B cell (primary cell): ENCODE measurements around the gene HEG1. TPM values are rescaled to one million over a fixed set of nuclear protein-coding genes. Genes with fewer than 3 reads are reported as not detected.

Experiments
- ATAC-seq: fragments of 200-7000 bp; cut with Tn5 transposase; one replicate; pipeline ENCODE4 v1.10.0; 2021; ENCODE audit warnings: low read depth, mild to moderate bottlenecking, moderate number of reproducible peaks, moderate library complexity
- CTCF ChIA-PET: fragments of 350-600 bp; sonication (Branson Sonifier 250); formaldehyde crosslinking; loops from one replicate; lab custom pipeline; 2021; ENCODE audit warnings: antibody characterized with exemption, inconsistent platforms; lab: Charles Lee
- POLR2A ChIA-PET: fragments of 350-600 bp; sonication (Branson Sonifier 250); formaldehyde crosslinking; loops from one replicate; lab custom pipeline; 2021; ENCODE audit warnings: antibody characterized with exemption; lab: Charles Lee
- DNase-seq: peaks from one replicate; pipeline ENCODE4 v3.0.0; 2013
- H2AFZ ChIP-seq: 2 replicates; pipeline ENCODE4 v1.6.1; 2012; ENCODE audit warnings: mild to moderate bottlenecking, low read depth, low read length; ENCODE audit not compliant: insufficient read depth, poor library complexity, severe bottlenecking
- H3K27ac ChIP-seq, 2 donors: 1 replicate in 1 of 2; 2 replicates in 1 of 2; pipeline ENCODE4 v1.5.1; 2012 to 2013; ENCODE audit warnings: low read length in 2 of 2, mild to moderate bottlenecking in 2 of 2, moderate library complexity in 1 of 2
- H3K27me3 ChIP-seq, 4 experiments: fragments of 200-600 bp in 1 of 4; sonication (generic) in 1 of 4; replicated peaks in 1 of 4; 1 replicate in 2 of 4; 2 replicates in 2 of 4; pipeline versions ENCODE4 v1.6.1 to v1.7.0; 2013 to 2016; ENCODE audit warnings: low read length in 3 of 4, mild to moderate bottlenecking in 2 of 4, mixed read lengths in 1 of 4, moderate library complexity in 1 of 4; ENCODE audit not compliant: insufficient read depth in 4 of 4, control insufficient read depth in 3 of 4; ENCODE audit errors: control extremely low read depth in 1 of 4
- H3K36me3 ChIP-seq, 2 experiments: replicated peaks in 1 of 2; 1 replicate in 1 of 2; 2 replicates in 1 of 2; pipeline versions ENCODE4 v1.6.1 to v1.7.1; 2013; ENCODE audit warnings: low read length in 1 of 2; ENCODE audit not compliant: insufficient read depth in 2 of 2, control insufficient read depth in 1 of 2; ENCODE audit errors: control extremely low read depth in 1 of 2, extremely low read depth in 1 of 2
- H3K4me1 ChIP-seq, 2 donors: fragments of 200-600 bp in 1 of 2; sonication (generic) in 1 of 2; 1 replicate in 1 of 2; 2 replicates in 1 of 2; pipeline versions ENCODE4 v1.5.1 to v1.6.1; 2013 to 2017; ENCODE audit warnings: low read length in 2 of 2; ENCODE audit not compliant: control insufficient read depth in 2 of 2, insufficient read depth in 2 of 2
- H3K4me2 ChIP-seq: replicated peaks from 2 replicates; pipeline ENCODE3; 2012; ENCODE audit warnings: mild to moderate bottlenecking, low read depth, low read length; ENCODE audit not compliant: poor library complexity, severe bottlenecking
- H3K4me3 ChIP-seq, 5 experiments: fragments of 200-600 bp in 1 of 5; sonication (generic) in 1 of 5; 1 replicate in 3 of 5; 2 replicates in 2 of 5; pipeline versions ENCODE4 v1.5.1 to v1.7.0; 2011 to 2016; ENCODE audit warnings: low read length in 4 of 5, mild to moderate bottlenecking in 4 of 5, low read depth in 2 of 5, control low read depth in 1 of 5, moderate library complexity in 1 of 5; ENCODE audit not compliant: insufficient read depth in 1 of 5; ENCODE audit errors: control extremely low read depth in 1 of 5, extremely low read depth in 1 of 5
- H3K79me2 ChIP-seq: fragments of 200-600 bp; sonication (generic); one replicate; pipeline ENCODE4 v1.6.0; 2016; ENCODE audit warnings: low read length; ENCODE audit not compliant: control insufficient read depth, insufficient read depth
- H3K9ac ChIP-seq: fragments of 200-600 bp; sonication (generic); 2 replicates; pipeline ENCODE4 v1.6.1; 2017; ENCODE audit warnings: mild to moderate bottlenecking, low read length, moderate library complexity
- H3K9me3 ChIP-seq, 3 donors: one replicate each; pipeline versions ENCODE4 v1.6.1 to v1.7.1; 2013; ENCODE audit warnings: low read length in 2 of 3; ENCODE audit not compliant: control insufficient read depth in 2 of 3, insufficient read depth in 1 of 3; ENCODE audit errors: control extremely low read depth in 1 of 3
- H4K20me1 ChIP-seq: 2 replicates; pipeline ENCODE4 v1.6.0; 2012; ENCODE audit warnings: mild to moderate bottlenecking, low read length; ENCODE audit not compliant: insufficient read depth, control insufficient read depth, poor library complexity, severe bottlenecking
- H3K27ac Mint-ChIP-seq: one replicate; pipeline ENCODE4 v1.8.0; 2021; ENCODE audit warnings: mixed read lengths
- H3K27me3 Mint-ChIP-seq: one replicate; pipeline ENCODE4 v1.8.0; 2021; ENCODE audit warnings: mixed read lengths
- H3K4me1 Mint-ChIP-seq: one replicate; pipeline ENCODE4 v1.8.0; 2021; ENCODE audit warnings: mixed read lengths
- H3K4me3 Mint-ChIP-seq: one replicate; pipeline ENCODE4 v1.8.0; 2021; ENCODE audit warnings: mixed read lengths
- H3K9me3 Mint-ChIP-seq: one replicate; pipeline ENCODE4 v1.8.0; 2022; ENCODE audit warnings: mixed read lengths; ENCODE audit not compliant: insufficient read depth
- EZH2 ChIP-seq: IDR thresholded peaks from 2 replicates; pipeline ENCODE4 v1.6.1; 2012; ENCODE audit warnings: borderline replicate concordance, low read depth, mild to moderate bottlenecking, moderate library complexity, low read length; ENCODE audit not compliant: insufficient read depth, poor library complexity, severe bottlenecking
- WGBS: methylation state at CpG from one replicate; pipeline ENCODE4 v1.1.5; 2013; ENCODE audit warnings: missing lambda C conversion rate; ENCODE audit not compliant: insufficient coverage; 5-methylcytosine and 5-hydroxymethylcytosine counted together
- intact Hi-C: fragments of 100-400 bp; cut with micrococcal nuclease; formaldehyde crosslinking; loops from one replicate; pipeline ENCODE4 v1.10.0; 2022
- polyA plus RNA-seq: library from polyadenylated mRNA; depleted of rRNA; stranded (reverse); fragments of >200 nt; gene quantifications from 2 replicates; pipeline ENCODE4 v1.2.3, GENCODE V29; 2012
- total RNA-seq, 2 donors: library from RNA; stranded (reverse); fragments of 120-200 nt in 1 of 2; gene quantifications; 1 replicate in 1 of 2; 2 replicates in 1 of 2; pipeline versions ENCODE4 v1.2.3 to v1.2.4, GENCODE V29; 2013 to 2022
- TF ChIP-seq, protein P1 (sequence below): fragments of 200-600 bp; IDR thresholded peaks from one replicate; pipeline ENCODE4 v1.8.0; 2022; ENCODE audit warnings: antibody characterized with exemption, mild to moderate bottlenecking

Gene HEG1
- total and polyA plus RNA-seq, 2 donors (not counting 1 experiment from before 2014, with no cell fraction given) = 5.1 to 9.2 TPM

DNA sequence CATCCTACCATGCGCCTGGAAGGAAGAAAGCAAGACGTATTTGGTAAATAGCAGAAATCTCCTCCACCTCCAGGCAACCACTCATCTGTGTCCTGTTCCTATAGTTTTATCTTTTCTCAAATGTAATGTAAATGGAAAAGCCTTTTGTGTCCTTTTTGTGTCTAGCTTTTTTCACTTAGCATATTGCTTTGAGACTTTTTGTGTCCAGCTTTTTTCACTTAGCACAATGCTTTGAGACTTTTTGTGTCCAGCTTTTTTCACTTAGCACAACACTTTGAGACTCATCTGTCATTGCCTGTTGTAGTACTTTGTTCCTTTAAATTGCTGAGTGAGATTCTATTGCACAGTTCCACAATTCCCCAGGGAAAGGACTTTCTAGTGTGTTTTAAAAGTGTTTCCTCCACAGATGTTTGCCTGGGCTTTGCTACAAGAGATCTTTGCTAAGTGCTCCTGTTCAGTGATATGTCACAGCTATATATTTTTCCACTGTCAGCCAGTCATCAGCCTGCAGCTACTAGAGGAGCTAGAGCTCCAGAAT, 93.3 kb downstream of the HEG1 start:
- H3K79me2 ChIP-seq = no peaks in the 10 kb centered on the region
- no peak overlapping the region for H2AFZ ChIP-seq
- DNase-seq = no peak
- H3K4me2 ChIP-seq = no peak overlapping the region
- H3K27ac ChIP-seq = no peak overlapping the region
- no peaks in the 10 kb centered on the region for H4K20me1 ChIP-seq
- Mint-ChIP-seq H3K4me1 (peaks cover 5% of the 10 kb centered on the region), H3K27ac (no peak overlapping the region), H3K27me3 (peaks cover 6% of the 10 kb centered on the region), H3K4me3 (no peak overlapping the region), H3K9me3 (no peaks in the 10 kb centered on the region)
- CTCF ChIA-PET = no interaction called here
- TF ChIP-seq, protein P1, sequence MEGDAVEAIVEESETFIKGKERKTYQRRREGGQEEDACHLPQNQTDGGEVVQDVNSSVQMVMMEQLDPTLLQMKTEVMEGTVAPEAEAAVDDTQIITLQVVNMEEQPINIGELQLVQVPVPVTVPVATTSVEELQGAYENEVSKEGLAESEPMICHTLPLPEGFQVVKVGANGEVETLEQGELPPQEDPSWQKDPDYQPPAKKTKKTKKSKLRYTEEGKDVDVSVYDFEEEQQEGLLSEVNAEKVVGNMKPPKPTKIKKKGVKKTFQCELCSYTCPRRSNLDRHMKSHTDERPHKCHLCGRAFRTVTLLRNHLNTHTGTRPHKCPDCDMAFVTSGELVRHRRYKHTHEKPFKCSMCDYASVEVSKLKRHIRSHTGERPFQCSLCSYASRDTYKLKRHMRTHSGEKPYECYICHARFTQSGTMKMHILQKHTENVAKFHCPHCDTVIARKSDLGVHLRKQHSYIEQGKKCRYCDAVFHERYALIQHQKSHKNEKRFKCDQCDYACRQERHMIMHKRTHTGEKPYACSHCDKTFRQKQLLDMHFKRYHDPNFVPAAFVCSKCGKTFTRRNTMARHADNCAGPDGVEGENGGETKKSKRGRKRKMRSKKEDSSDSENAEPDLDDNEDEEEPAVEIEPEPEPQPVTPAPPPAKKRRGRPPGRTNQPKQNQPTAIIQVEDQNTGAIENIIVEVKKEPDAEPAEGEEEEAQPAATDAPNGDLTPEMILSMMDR = no peak
- TF ChIP-seq EZH2 = no peak
- POLR2A ChIA-PET = no interaction called here
- H3K36me3 ChIP-seq = no peaks in the 10 kb centered on the region
- no peak overlapping the region for H3K4me3 ChIP-seq
- no peaks in the 10 kb centered on the region for H3K4me1 ChIP-seq
- no CpG with 5 or more reads among the region's 2 CpGs for WGBS
- intact Hi-C loops = no loop called here
- no peak for ATAC-seq
- no peak overlapping the region for H3K9ac ChIP-seq
- peaks cover 0 to 3% (median 0%) of the 10 kb centered on the region in 4 experiments for H3K27me3 ChIP-seq
- no peaks in the 10 kb centered on the region for H3K9me3 ChIP-seq

DNA sequence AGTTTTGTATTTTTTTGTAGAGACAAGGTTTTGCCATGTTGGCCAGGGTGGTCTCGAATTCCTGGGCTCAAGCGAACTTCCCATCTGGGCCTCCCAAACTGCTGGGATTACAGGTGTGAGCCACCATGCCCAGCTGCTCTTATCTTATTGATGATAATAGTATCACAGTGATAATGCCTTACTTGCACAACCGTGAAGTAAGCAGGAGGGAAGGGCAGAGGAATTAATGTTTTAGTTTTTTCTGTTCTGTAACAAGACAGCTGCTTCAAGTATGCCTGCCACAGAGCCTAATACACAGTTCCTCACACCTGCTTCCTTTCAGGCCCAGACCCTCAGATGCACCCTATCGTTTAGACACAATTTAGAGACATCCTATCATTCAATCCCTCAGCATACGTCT, 95.1 kb downstream of the HEG1 start:
- Histone ChIP-seq H2AFZ (no peak overlapping the region), H3K27ac (no peak overlapping the region), H3K4me1 (no peaks in the 10 kb centered on the region), H3K4me2 (no peak overlapping the region), H3K4me3 (no peak overlapping the region), H3K9me3 (no peaks in the 10 kb centered on the region), H3K27me3 (peaks cover 0 to 3% (median 0%) of the 10 kb centered on the region in 4 experiments), H4K20me1 (no peaks in the 10 kb centered on the region), H3K9ac (no peak overlapping the region), H3K79me2 (no peaks in the 10 kb centered on the region), H3K36me3 (no peaks in the 10 kb centered on the region)
- ChIA-PET POLR2A (no interaction called here), CTCF (no interaction called here)
- intact Hi-C loops = no loop called here
- Mint-ChIP-seq H3K4me3 (no peak overlapping the region), H3K27ac (no peak overlapping the region), H3K4me1 (peaks cover 5% of the 10 kb centered on the region), H3K27me3 (peaks cover 10% of the 10 kb centered on the region), H3K9me3 (no peaks in the 10 kb centered on the region)
- 100% methylated on average over 2 of the region's 5 CpGs for WGBS
- no peak for DNase-seq
- no peak for TF ChIP-seq EZH2
- TF ChIP-seq, protein P1 = no peak
- no peak for ATAC-seq
